Pancreas (tissue), 10 donors: ENCODE measurements around the gene MUSK. TPM values are rescaled to one million over a fixed set of nuclear protein-coding genes. Genes with fewer than 3 reads are reported as not detected.

ENCODE experiments used
- ATAC-seq, 4 donors: fragments of 200-7000 bp; cut with Tn5 transposase; one replicate each; pipeline versions ENCODE4 v1.8.0 to v1.9.1; 2020; ENCODE audit warnings: mild to moderate bottlenecking in 4 of 4, moderate library complexity in 4 of 4
- DNase-seq, 6 donors: peaks; one replicate each; pipeline ENCODE4 v3.0.0-alpha.2; 2020
- FAIRE-seq: peaks from 2 replicates; lab custom pipeline; 2012; peaks lifted over from hg19 to GRCh38; lab: Jason Lieb, UNC
- H3K27ac ChIP-seq, 4 donors: fragments of 200-600 bp; sonication (generic); 1 replicate in 3 of 4; 2 replicates in 1 of 4; pipeline versions ENCODE4 v1.5.0 to v1.8.0; 2020
- H3K27me3 ChIP-seq, 4 donors: fragments of 200-600 bp; one replicate each; pipeline ENCODE4 v1.8.0; 2021
- H3K36me3 ChIP-seq, 3 donors: fragments of 200-600 bp; sonication (generic) in 1 of 3; one replicate each; pipeline versions ENCODE4 v1.5.0 to v1.8.0; 2020 to 2021
- H3K4me1 ChIP-seq, 3 donors: fragments of 200-600 bp; one replicate each; pipeline ENCODE4 v1.8.0; 2021
- H3K4me3 ChIP-seq, 4 donors: fragments of 200-600 bp; sonication (generic) in 2 of 4; one replicate each; pipeline versions ENCODE4 v1.5.0 to v1.8.0; 2020 to 2021
- H3K9me3 ChIP-seq, 4 donors: fragments of 200-600 bp; one replicate each; pipeline ENCODE4 v1.8.0; 2021
- CTCF ChIP-seq, 4 donors: fragments of 200-600 bp; sonication (generic) in 3 of 4; IDR thresholded peaks; one replicate each; pipeline versions ENCODE4 v1.5.0 to v1.8.0; 2021; ENCODE audit warnings: antibody characterized with exemption in 4 of 4
- WGBS, 2 donors: extraction: QIAGEN DNeasy Blood & Tissue Kit; methylation state at CpG; one replicate each; pipeline ENCODE4 v1.1.7; 2013; 5-methylcytosine and 5-hydroxymethylcytosine counted together
- intact Hi-C, 3 donors: fragments of 100-400 bp; cut with DNase I; formaldehyde crosslinking; loops; one replicate each; pipeline versions ENCODE4 v1.11.1 to v1.14.2; 2022
- polyA plus RNA-seq, 2 donors: library from polyadenylated mRNA; stranded (reverse); fragments of 200-250 nt; gene quantifications; one replicate each; pipeline ENCODE4 v1.2.3, GENCODE V29; 2013
- total RNA-seq, 6 donors: library from RNA; stranded (reverse); fragmentation: NEBNext Ultra II Directional in 4 of 6; extraction: Animal tissue kit (Norgen Biotek cat#: 25700) in 4 of 6; gene quantifications; one replicate each; pipeline versions ENCODE4 v1.2.1 to v1.2.4, GENCODE V29; 2021 to 2023
- donor health status: healthy with polysubstance abuse.
- donor health status: DM: no; HTN: no; CAD: no; lungs with moderate emphysema.
- donor health status: DM: no; HTN: no; CAD: no.
- donor health status: control.
- donor health status: control.
- donor health status: Bipolar disorder and iron deficiency.
- donor health status: DM: yes; HTN: yes; CAD: no.
- donor health status: DM: no; HTN: no; CAD: no.
- donor health status: DM: no; HTN: no; CAD: no.
- donor health status: DM: yes; HTN: yes; CAD: no.

Gene MUSK
- total and polyA plus RNA-seq, 8 donors, result 0.06 to 0.39 (median 0.16) TPM; not detected in 4

GRCh38 chr9:110807956-110808598 is 139.5 kb downstream of the MUSK start:
- ATAC-seq (no peak), FAIRE-seq (no peak), DNase-seq (no peak)
- Histone ChIP-seq H3K4me1 (no peaks in the 10 kb centered on the region), H3K4me3 (no peak overlapping the region), H3K9me3 (no peaks in the 10 kb centered on the region), H3K27ac (no peak overlapping the region), H3K36me3 (no peaks in the 10 kb centered on the region), H3K27me3 (no peaks in the 10 kb centered on the region)
- intact Hi-C loops, result no loop called here
- WGBS, 2 donors, result 80 to 82% methylated on average over 6 of the region's 6 CpGs
- no peak for TF ChIP-seq CTCF (IDR thresholded peaks at IDR 0.05)

GRCh38 chr9:110808599-110808980 is 140.0 kb downstream of the MUSK start:
- no peak for ATAC-seq
- H3K27ac ChIP-seq, result no peak overlapping the region
- WGBS, 2 donors, result 79 to 82% methylated on average over 4 of the region's 4 CpGs
- H3K36me3 ChIP-seq, result no peaks in the 10 kb centered on the region
- H3K27me3 ChIP-seq, result no peaks in the 10 kb centered on the region
- no peak overlapping the region for H3K4me3 ChIP-seq
- TF ChIP-seq CTCF (IDR thresholded peaks at IDR 0.05), result no peak
- DNase-seq, result no peak
- no peak for FAIRE-seq
- no peaks in the 10 kb centered on the region for H3K4me1 ChIP-seq
- no peaks in the 10 kb centered on the region for H3K9me3 ChIP-seq
- intact Hi-C loops, result no loop called here

GRCh38 chr9:110809038-110809595 is 140.5 kb downstream of the MUSK start:
- intact Hi-C loops, result no loop called here

GRCh38 chr9:110810262-110810976 is 141.8 kb downstream of the MUSK start:
- TF ChIP-seq CTCF (IDR thresholded peaks at IDR 0.05), result no peak
- Histone ChIP-seq H3K4me3 (no peak overlapping the region), H3K27me3 (no peaks in the 10 kb centered on the region), H3K4me1 (no peaks in the 10 kb centered on the region), H3K27ac (no peak overlapping the region), H3K9me3 (no peaks in the 10 kb centered on the region), H3K36me3 (no peaks in the 10 kb centered on the region)
- intact Hi-C loops, result no loop called here
- FAIRE-seq (no peak), DNase-seq (no peak), ATAC-seq (no peak)
- 64 to 71% methylated on average over 1 of the region's 1 CpG for WGBS, 2 donors

More at GRCh38 chr9:110809038-110809595, 140.5 kb downstream of the MUSK start:
- no peaks in the 10 kb centered on the region for H3K9me3 ChIP-seq
- H3K27ac ChIP-seq, result no peak overlapping the region
- no peak for ATAC-seq
- no peak for DNase-seq
- FAIRE-seq, result no peak
- H3K4me1 ChIP-seq, result no peaks in the 10 kb centered on the region
- no peaks in the 10 kb centered on the region for H3K27me3 ChIP-seq
- no peaks in the 10 kb centered on the region for H3K36me3 ChIP-seq
- no peak for TF ChIP-seq CTCF (IDR thresholded peaks at IDR 0.05)
- 76 to 83% methylated on average over 3 of the region's 3 CpGs for WGBS, 2 donors
- no peak overlapping the region for H3K4me3 ChIP-seq

- FAIRE-seq (no peak), DNase-seq (no peak), ATAC-seq (no peak)
- 79 to 92% methylated on average over 3 of the region's 3 CpGs for WGBS, 2 donors
- H3K27me3 ChIP-seq, result no peaks in the 10 kb centered on the region
- no peak overlapping the region for H3K4me3 ChIP-seq
- no peaks in the 10 kb centered on the region for H3K4me1 ChIP-seq
- no peaks in the 10 kb centered on the region for H3K9me3 ChIP-seq
- no peak overlapping the region for H3K27ac ChIP-seq
- intact Hi-C loops, result no loop called here
- H3K36me3 ChIP-seq, result no peaks in the 10 kb centered on the region
- no peak for TF ChIP-seq CTCF (IDR thresholded peaks at IDR 0.05)
Measured at GRCh38 chr9:110812886-110813285, 144.3 kb downstream of the MUSK start.
